GM23248 (cell line): Measurements from ENCODE around the gene DDR1. TPM values are rescaled to one million over a fixed set of nuclear protein-coding genes. Genes with fewer than 3 reads are reported as not detected.

Experiments
- DNase-seq: peaks from one replicate; pipeline ENCODE4 v3.0.0-alpha.2; 2015
- H2AFZ ChIP-seq: fragments of 200-600 bp; sonication (generic); 2 replicates; pipeline ENCODE4 v1.6.1; 2016; ENCODE audit warnings: antibody characterized with exemption
- H3F3A ChIP-seq: fragments of 200-600 bp; sonication (generic); 2 replicates; pipeline ENCODE4 v1.6.1; 2016; ENCODE audit warnings: mild to moderate bottlenecking, antibody characterized with exemption, mixed run types; ENCODE audit not compliant: insufficient read depth
- H3K27ac ChIP-seq: fragments of 200-600 bp; sonication (generic); 2 replicates; pipeline ENCODE4 v1.5.1; 2016; ENCODE audit warnings: mild to moderate bottlenecking
- H3K27me3 ChIP-seq: fragments of 200-600 bp; sonication (generic); replicated peaks from 2 replicates; pipeline ENCODE4 v1.6.1; 2016; ENCODE audit warnings: mild to moderate bottlenecking; ENCODE audit not compliant: insufficient read depth
- H3K36me3 ChIP-seq: fragments of 200-600 bp; sonication (generic); 2 replicates; pipeline ENCODE4 v1.6.1; 2016; ENCODE audit warnings: low read depth, mild to moderate bottlenecking
- H3K4me1 ChIP-seq: fragments of 200-600 bp; sonication (generic); 2 replicates; pipeline ENCODE4 v1.6.1; 2016; ENCODE audit warnings: mild to moderate bottlenecking; ENCODE audit not compliant: insufficient read depth
- H3K4me2 ChIP-seq: fragments of 200-600 bp; sonication (generic); one replicate; pipeline ENCODE4 v1.6.1; 2016; ENCODE audit warnings: mild to moderate bottlenecking; ENCODE audit not compliant: unreplicated experiment
- H3K4me3 ChIP-seq: fragments of 200-600 bp; sonication (generic); 2 replicates; pipeline ENCODE4 v1.5.1; 2016; ENCODE audit warnings: mild to moderate bottlenecking
- H3K79me2 ChIP-seq: fragments of 200-600 bp; sonication (generic); 2 replicates; pipeline ENCODE4 v1.6.1; 2016; ENCODE audit warnings: mild to moderate bottlenecking; ENCODE audit not compliant: insufficient read depth
- H3K9ac ChIP-seq: fragments of 200-600 bp; sonication (generic); 2 replicates; pipeline ENCODE4 v1.6.1; 2016; ENCODE audit warnings: mild to moderate bottlenecking
- H3K9me2 ChIP-seq: fragments of 200-600 bp; sonication (generic); 2 replicates; pipeline ENCODE4 v1.6.1; 2016; ENCODE audit warnings: mixed run types, mild to moderate bottlenecking, moderate library complexity; ENCODE audit not compliant: insufficient read depth
- H3K9me3 ChIP-seq: fragments of 200-600 bp; sonication (generic); one replicate; pipeline ENCODE4 v1.6.1; 2017; ENCODE audit warnings: low read depth
- H4K20me1 ChIP-seq: fragments of 200-600 bp; sonication (generic); 2 replicates; pipeline ENCODE4 v1.6.0; 2016; ENCODE audit not compliant: insufficient read depth
- EZH2 ChIP-seq: fragments of 200-600 bp; sonication (generic); IDR thresholded peaks from 2 replicates; pipeline ENCODE4 v1.6.1; 2018; ENCODE audit warnings: antibody characterized with exemption, mild to moderate bottlenecking; ENCODE audit not compliant: insufficient read depth, poor library complexity, severe bottlenecking
- EZH2phosphoT487 ChIP-seq: fragments of 200-600 bp; sonication (generic); IDR thresholded peaks from 2 replicates; pipeline ENCODE4 v1.6.1; 2018; ENCODE audit warnings: antibody characterized with exemption, moderate library complexity, mild to moderate bottlenecking, low read depth; ENCODE audit not compliant: insufficient read depth
- WGBS, 2 experiments: methylation state at CpG; one replicate each; pipeline ENCODE4 v1.1.6; 2015 to 2017; ENCODE audit warnings: low lambda C conversion rate in 2 of 2, low coverage in 1 of 2; ENCODE audit errors: missing lambda C conversion rate in 2 of 2; 5-methylcytosine and 5-hydroxymethylcytosine counted together
- in situ Hi-C: fragments of 300-500 bp; cut with MboI; formaldehyde crosslinking; loops from 2 replicates; pipeline ENCODE4 v1.15.0; 2020
- polyA plus RNA-seq: library from polyadenylated mRNA; unstranded; fragments of >200 nt; fragmentation: Nextera tagmentation; extraction: Ambion mirVana; gene quantifications from 2 replicates; pipeline ENCODE4 v1.2.1, GENCODE V29; 2016
- total RNA-seq: library from RNA; depleted of rRNA; stranded (reverse); fragments of >200 nt; shearing (Covaris generic); gene quantifications from 2 replicates; pipeline ENCODE4 v1.2.3, GENCODE V29; 2014

The DDR1 gene
- total and polyA plus RNA-seq, 2 experiments from 2014 or later: 16.9 to 27.0 TPM

DNA sequence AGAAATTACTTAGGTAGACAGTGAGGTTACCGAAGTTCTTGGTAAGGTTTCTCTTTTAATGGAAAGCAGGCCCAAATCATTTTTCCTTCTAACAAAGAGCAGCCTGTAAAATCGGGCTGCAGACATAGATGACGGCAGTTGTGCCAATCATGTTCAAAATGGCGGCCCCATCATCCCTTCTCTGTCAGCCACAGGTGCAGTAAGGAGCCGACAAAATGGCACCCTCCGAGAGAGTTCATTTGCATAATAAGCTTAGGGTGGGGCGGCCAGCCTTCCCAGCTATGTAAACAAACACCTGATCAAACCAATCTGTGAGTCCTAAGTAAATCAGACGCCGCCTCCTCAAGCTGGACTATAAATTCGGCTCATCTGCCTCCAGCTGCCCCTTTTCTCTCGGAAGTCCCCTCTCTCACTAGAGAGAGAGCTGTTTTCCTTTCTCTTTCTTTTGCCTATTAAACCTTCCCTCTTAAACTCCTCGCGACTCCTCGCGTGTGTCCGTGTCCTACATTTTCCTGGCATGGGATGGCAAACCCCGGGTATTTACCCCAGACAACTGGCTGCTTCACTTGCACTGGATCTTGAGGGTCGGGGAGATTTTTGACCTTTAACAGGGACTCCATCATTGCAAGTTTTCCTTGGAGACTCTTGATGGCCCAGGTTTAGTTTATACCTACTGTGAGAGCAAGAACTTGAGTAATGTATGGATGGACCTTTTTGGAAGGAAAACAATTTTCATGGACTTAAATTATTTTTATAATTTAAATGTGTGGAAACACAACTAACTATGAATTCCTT is 8.9 kb upstream of the DDR1 start:
- Histone ChIP-seq H3F3A (no peaks in the 10 kb centered on the region), H3K9me3 (no peaks in the 10 kb centered on the region), H3K9me2 (no peaks in the 10 kb centered on the region), H2AFZ (no peak overlapping the region), H3K4me1 (peaks cover 8% of the 10 kb centered on the region; the same call in 1 of the 2 replicates), H3K27ac (no peak overlapping the region), H3K79me2 (no peaks in the 10 kb centered on the region), H3K4me3 (no peak overlapping the region), H3K9ac (no peak overlapping the region), H3K27me3 (no peaks in the 10 kb centered on the region), H3K36me3 (no peaks in the 10 kb centered on the region), H4K20me1 (no peaks in the 10 kb centered on the region), H3K4me2 (no peak overlapping the region)
- TF ChIP-seq EZH2phosphoT487 (no peak), EZH2 (no peak)
- 90 to 92% methylated on average over 18 of the region's 18 CpGs for WGBS, 2 experiments
- no peak for DNase-seq
- in situ Hi-C loops: loop anchor here (10.0 kb wide), 1 partner anchor 141 kb away; no protein-coding TSS in a partner anchor

GRCh38 chr6:30876039-30876730 is 8.1 kb upstream of the DDR1 start:
- Histone ChIP-seq H2AFZ (no peak overlapping the region), H3K9ac (no peak overlapping the region), H3K36me3 (no peaks in the 10 kb centered on the region), H3K9me3 (no peaks in the 10 kb centered on the region), H3K79me2 (no peaks in the 10 kb centered on the region), H3F3A (no peaks in the 10 kb centered on the region), H3K4me1 (peaks cover 8% of the 10 kb centered on the region; the same call in 1 of the 2 replicates), H4K20me1 (no peaks in the 10 kb centered on the region), H3K9me2 (no peaks in the 10 kb centered on the region), H3K4me2 (no peak overlapping the region), H3K4me3 (no peak overlapping the region), H3K27me3 (no peaks in the 10 kb centered on the region), H3K27ac (0 out of 2 replicates have a peak overlapping the region, but pooled peaks have one; percentile 4)
- in situ Hi-C loops: loop anchor here (10.0 kb wide), 1 partner anchor 141 kb away; no protein-coding TSS in a partner anchor
- TF ChIP-seq EZH2: no peak
- no peak for TF ChIP-seq EZH2phosphoT487
- peak; percentile 82 for DNase-seq
- WGBS, 2 experiments: 58 to 61% methylated on average over 4 of the region's 4 CpGs

GRCh38 chr6:30877419-30878262 is 6.7 kb upstream of the DDR1 start:
- peak overlapping the region; percentile 78 for H3K9ac ChIP-seq
- 8 to 11% methylated on average over 15 of the region's 15 CpGs for WGBS, 2 experiments

More at GRCh38 chr6:30877419-30878262, 6.7 kb upstream of the DDR1 start:
- H3K4me3 ChIP-seq: peak overlapping the region; percentile 67
- peak overlapping the region; percentile 99 for H2AFZ ChIP-seq
- peak overlapping the region; percentile 81 for H3K4me2 ChIP-seq
- no peaks in the 10 kb centered on the region for H3K36me3 ChIP-seq
- DNase-seq: peak; percentile 92
- peak overlapping the region; percentile 70 for H3K27ac ChIP-seq
- H3F3A ChIP-seq: no peaks in the 10 kb centered on the region
- no peaks in the 10 kb centered on the region for H3K79me2 ChIP-seq
- in situ Hi-C loops: loop anchor here (10.0 kb wide), 1 partner anchor 143 kb away; no protein-coding TSS in a partner anchor
- H3K4me1 ChIP-seq: peaks cover 8% of the 10 kb centered on the region; the same call in 1 of the 2 replicates
- no peaks in the 10 kb centered on the region for H3K9me3 ChIP-seq
- H4K20me1 ChIP-seq: no peaks in the 10 kb centered on the region
- H3K27me3 ChIP-seq: no peaks in the 10 kb centered on the region
- H3K9me2 ChIP-seq: no peaks in the 10 kb centered on the region
- TF ChIP-seq EZH2phosphoT487: no peak
- no peak for TF ChIP-seq EZH2
